LHCN-M2 (cell line): ENCODE results near the gene ZNF90. TPM values are rescaled to one million over a fixed set of nuclear protein-coding genes. Genes with fewer than 3 reads are reported as not detected.
"Not testable (repeated sequence)": the region's sequence is repeated elsewhere in the genome, so short reads cannot be mapped to it uniquely, and the experiment has no call there.

Source experiments
- DNase-seq: peaks from one replicate; pipeline ENCODE4 v3.0.0-alpha.2; 2012; ENCODE audit warnings: low read depth
- total RNA-seq: library from RNA; depleted of rRNA; stranded (reverse); fragments of >200 nt; gene quantifications from 2 replicates; pipeline ENCODE4 v1.2.3, GENCODE V29; 2014; rRNA removed

The ZNF90 gene
- total RNA-seq, 1 experiment from 2014 or later, result 0.11 TPM

GRCh38 chr19:20103091-20103740 lies 25.4 kb downstream of the ZNF90 start:
- DNase-seq, result no peak

- no peak for DNase-seq
Measured at GRCh38 chr19:20107301-20107700, 29.5 kb downstream of the ZNF90 start.

GRCh38 chr19:20118064-20118839 lies 40.5 kb downstream of the ZNF90 start:
- not testable (repeated sequence) for DNase-seq

GRCh38 chr19:20124879-20125278 lies 47.1 kb downstream of the ZNF90 start:
- DNase-seq, result no peak

- not testable (repeated sequence) for DNase-seq
Measured at GRCh38 chr19:20132933-20133332, 55.1 kb downstream of the ZNF90 start.

GRCh38 chr19:20137714-20138113 lies 59.9 kb downstream of the ZNF90 start:
- DNase-seq, result not testable (repeated sequence)

- no peak for DNase-seq
Measured at GRCh38 chr19:20151617-20152145, 73.9 kb downstream of the ZNF90 start.

GRCh38 chr19:20152506-20152905 lies 74.7 kb downstream of the ZNF90 start:
- not testable (repeated sequence) for DNase-seq

GRCh38 chr19:20153281-20153680 lies 75.5 kb downstream of the ZNF90 start:
- DNase-seq, result no peak

GRCh38 chr19:20154636-20155035 lies 76.8 kb downstream of the ZNF90 start:
- DNase-seq, result no peak

- DNase-seq, result no peak
Measured at GRCh38 chr19:20162821-20163220, 85.0 kb downstream of the ZNF90 start.

GRCh38 chr19:20164456-20164855 lies 86.7 kb downstream of the ZNF90 start:
- DNase-seq, result no peak

- no peak for DNase-seq
Measured at GRCh38 chr19:20165971-20166592, 88.3 kb downstream of the ZNF90 start.

GRCh38 chr19:20167020-20167644 lies 89.3 kb downstream of the ZNF90 start, which contains the start of gene ZNF486:
ZNF486 (plus strand) TSS chr19:20167214; CDS start chr19:20167331, 117 bp downstream.
- DNase-seq, result peak; percentile 83

GRCh38 chr19:20167651-20168122 lies 89.9 kb downstream of the ZNF90 start:
- peak; percentile 2 for DNase-seq

Other genes starting within 250 kb of the ZNF90 start
- gene ZNF253, start 212.1 kb upstream of the ZNF90 start, total RNA-seq, result 9.9 and 11.2 TPM in 2 replicates
- 23.3 and 30.8 TPM in 2 replicates for gene ZNF93, start 177.1 kb upstream of the ZNF90 start, total RNA-seq
- gene ZNF682, start 38.5 kb upstream of the ZNF90 start, total RNA-seq, result 1.2 and 4.3 TPM in 2 replicates
- 3.0 and 3.1 TPM in 2 replicates for gene ZNF486, start 89.2 kb downstream of the ZNF90 start, total RNA-seq